ENCODE measurements around the gene FAR1.

Gene FAR1

DNA sequence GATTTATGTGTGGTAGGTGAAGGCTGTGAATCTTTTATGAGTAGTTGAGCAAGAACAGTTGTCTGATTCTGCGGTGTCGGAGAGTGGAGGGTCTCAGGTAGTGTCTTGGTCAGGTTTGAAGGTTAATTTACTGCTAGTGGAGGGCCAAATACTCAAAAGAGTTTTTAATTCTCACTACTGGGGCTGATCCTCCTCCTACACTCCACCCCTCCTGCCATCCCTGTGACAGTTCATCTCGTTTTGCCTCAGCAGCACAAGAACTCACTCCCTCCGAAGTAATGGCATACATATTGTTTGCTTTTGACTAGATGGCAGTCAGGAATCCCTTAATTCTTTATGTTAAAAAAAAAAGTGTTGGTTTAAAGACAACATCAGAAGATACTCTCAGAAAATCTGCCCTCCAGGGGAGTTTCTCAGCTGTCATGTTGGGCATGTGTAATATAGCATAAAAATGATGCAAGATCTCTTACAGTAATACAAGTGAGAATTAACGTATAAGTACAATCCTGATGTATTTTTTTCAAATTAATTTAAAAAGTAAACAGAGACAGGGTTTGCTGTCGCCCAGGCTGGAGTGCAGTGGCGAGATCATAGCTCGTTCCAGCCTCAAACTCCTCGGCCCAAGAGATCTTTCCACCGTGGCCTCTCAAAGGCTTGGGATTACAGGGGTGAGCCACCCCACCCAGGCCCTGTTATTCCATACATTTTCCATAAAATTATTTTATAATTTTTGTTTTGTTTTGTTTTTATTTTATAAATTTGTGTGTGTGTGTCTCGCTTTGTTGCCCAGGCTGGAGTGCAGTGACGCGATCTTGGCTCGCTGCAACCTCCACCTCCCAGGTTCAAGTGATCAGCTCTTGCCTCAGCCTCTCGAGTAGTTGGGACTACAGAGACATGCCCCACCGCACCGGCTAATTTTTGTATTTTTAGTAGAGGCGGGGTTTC, 1.3 kb downstream of the FAR1 start:
- DNase-seq (ENCODE audit: low read depth in 4 of 4, low spot score in 1 of 4) = no peak

GRCh38 chr11:13672576-13673210, 4.2 kb downstream of the FAR1 start:
- no peak for DNase-seq (ENCODE audit: low read depth in 4 of 4, low spot score in 1 of 4)

DNA sequence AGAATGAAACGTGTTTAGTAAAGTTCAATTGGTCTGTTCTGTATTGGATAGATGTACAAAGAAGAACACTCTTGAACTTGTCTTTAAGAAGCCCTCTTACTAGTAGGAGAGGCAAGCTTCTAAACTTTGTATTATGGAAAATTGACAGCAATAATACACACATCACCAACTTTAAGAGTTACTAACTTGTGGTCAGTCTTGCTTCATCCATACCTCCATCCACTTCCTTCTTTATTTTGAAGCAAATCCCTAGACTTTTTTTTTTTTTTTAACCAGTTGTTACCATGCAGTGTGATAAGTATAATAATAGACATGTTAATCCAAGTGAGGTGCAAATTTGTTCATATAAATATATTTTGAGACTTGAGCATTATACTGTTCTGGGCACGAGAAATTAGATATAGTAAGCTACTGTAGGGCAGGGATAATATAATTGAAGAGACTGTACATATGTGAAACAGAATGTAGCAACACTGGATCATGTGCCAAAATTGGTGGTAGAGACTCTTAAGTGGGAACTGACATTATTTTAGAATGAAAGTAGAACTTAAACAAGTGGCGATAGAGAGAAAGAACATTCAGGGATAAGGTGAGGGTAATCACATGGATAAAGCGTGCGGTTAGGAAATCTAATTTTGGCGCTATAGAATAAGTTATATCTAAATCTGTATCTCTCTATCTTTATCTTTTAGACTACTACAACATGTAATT, 6.5 kb downstream of the FAR1 start:
- no peak for DNase-seq (ENCODE audit: low read depth in 4 of 4, low spot score in 1 of 4)

DNA sequence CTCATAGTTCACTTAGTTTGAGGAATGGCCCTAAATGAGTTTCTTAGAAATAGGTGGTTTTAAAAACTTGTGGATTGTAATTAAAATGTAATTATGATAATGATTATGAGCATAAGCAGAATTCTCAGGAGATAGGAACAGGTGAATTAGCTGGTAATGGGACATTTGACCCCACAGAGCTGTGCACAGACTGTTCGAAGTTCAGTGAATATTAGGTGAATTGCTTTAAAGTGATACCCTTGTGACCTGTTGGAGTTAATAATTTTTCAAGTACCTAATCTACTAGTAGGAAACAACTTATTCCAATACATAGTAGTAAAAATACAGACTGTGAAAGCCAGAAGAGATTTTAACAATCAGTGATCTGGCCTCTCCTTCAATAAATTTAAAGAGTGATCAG, 8.1 kb downstream of the FAR1 start:
- no peak for DNase-seq (ENCODE audit: low read depth in 4 of 4, low spot score in 1 of 4)

GRCh38 chr11:13679768-13680167, 11.3 kb downstream of the FAR1 start:
- DNase-seq (ENCODE audit: low read depth in 4 of 4, low spot score in 1 of 4) = no peak

DNA sequence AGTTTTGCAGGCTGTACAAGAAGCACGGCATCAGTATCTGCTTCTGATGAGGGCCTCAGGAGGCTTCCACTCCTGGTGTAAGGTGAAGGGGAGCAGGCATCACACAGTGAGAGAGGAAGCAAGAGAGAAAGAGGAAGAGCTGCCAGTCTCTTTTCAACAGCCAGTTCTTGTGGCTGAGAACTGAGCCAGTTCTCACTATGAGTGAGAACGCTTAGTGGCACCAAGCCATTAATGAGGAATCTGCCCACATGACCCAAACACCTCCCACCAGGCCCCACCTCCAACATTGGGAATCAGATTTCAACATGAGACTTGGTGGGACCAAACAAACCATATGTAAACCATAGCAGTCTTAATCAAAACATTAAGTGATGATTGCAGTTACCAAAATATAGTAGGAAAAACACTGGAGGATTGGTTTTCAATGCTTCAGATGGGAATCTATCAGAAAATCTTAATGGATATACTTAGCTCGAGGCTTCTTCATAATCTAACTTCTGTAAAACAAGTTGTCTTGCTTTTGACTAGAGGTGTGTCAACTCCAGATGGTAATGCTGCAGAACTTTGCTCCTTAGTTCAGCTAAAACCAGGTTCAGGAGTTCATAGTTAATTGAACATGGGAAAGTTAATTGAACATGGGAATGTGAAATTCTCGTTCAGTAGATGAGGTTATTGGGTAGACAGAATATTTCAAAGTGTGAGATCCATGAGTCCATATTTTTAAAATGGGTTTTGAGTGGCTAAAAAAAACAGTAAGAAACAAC, 12.2 kb downstream of the FAR1 start:
- DNase-seq (ENCODE audit: low read depth in 4 of 4, low spot score in 1 of 4) = no peak

GRCh38 chr11:13681446-13681845, 13.0 kb downstream of the FAR1 start:
- DNase-seq (ENCODE audit: low read depth in 4 of 4, low spot score in 1 of 4) = no peak

DNA sequence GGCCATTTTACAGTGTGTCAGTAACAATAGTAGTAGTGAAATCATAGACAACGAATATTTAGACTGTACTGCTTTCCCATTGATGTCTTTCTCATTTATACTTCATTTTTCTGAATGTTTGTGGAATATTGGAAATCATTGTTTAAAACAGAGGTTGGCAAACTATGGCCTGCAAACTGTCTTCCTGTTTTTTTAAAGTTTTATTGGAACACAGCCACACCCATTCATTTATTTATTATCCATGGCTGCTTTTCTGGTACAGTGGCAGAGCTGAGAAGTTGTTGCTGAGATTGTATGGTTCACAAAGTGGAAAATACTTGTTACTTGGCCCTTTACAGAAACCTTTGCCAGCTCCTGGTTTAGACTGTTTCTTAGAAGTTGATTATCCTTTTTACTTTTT, 13.7 kb downstream of the FAR1 start:
- no peak for DNase-seq (ENCODE audit: low read depth in 4 of 4, low spot score in 1 of 4)

GRCh38 chr11:13685461-13686108, 17.1 kb downstream of the FAR1 start:
- no peak for DNase-seq (ENCODE audit: low read depth in 4 of 4, low spot score in 1 of 4)

GRCh38 chr11:13686776-13687175, 18.3 kb downstream of the FAR1 start:
- DNase-seq (ENCODE audit: low read depth in 4 of 4, low spot score in 1 of 4) = no peak

DNA sequence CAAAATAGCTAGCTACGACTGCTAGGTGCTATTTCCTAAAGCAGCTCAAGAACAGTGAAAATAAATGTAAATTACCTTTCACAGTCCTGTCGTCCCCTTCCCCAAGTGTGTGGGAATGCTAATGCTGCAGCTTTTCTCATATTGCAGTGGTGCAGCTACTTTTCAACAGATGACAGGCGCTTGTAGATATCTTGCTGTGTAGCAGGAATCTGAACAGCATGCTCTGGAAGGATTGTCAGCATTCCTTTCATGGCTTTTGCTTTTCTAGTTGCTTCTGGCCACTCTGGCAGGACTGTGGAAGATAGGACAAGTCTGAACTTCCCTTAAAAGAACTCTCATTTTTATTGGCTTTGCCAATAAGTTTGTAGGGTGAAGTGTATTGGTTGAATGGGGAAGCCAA, 18.8 kb downstream of the FAR1 start:
- DNase-seq (ENCODE audit: low read depth in 4 of 4, low spot score in 1 of 4) = no peak

GRCh38 chr11:13691286-13691899, 22.9 kb downstream of the FAR1 start:
- no peak for DNase-seq (ENCODE audit: low read depth in 4 of 4, low spot score in 1 of 4)

GRCh38 chr11:13692172-13692571, 23.7 kb downstream of the FAR1 start:
- no peak for DNase-seq (ENCODE audit: low read depth in 4 of 4, low spot score in 1 of 4)

DNA sequence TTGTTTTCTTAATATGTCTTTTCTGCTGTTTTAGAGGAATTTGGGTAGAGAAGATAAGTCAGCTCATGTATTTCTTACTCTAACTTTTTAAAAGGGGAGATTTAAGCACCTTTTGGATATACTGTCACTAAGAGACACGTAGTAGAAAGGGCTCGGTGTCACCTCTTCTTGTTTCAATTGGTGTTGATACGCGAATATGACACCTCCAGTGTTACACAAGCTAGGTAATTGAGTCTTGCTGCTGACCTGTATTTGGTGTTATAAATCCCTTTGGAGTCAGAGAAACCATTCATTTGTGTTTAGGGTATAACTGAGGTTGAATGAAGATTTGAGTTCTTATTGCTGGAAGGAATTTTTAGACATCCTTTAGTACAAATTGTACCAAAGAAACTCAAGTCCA, 25.6 kb downstream of the FAR1 start:
- no peak for DNase-seq (ENCODE audit: low read depth in 4 of 4, low spot score in 1 of 4)

GRCh38 chr11:13695886-13696285, 27.4 kb downstream of the FAR1 start:
- no peak for DNase-seq (ENCODE audit: low read depth in 4 of 4, low spot score in 1 of 4)

- DNase-seq (ENCODE audit: low read depth in 4 of 4, low spot score in 1 of 4) = no peak
Observed at GRCh38 chr11:13697710-13698109, 29.2 kb downstream of the FAR1 start.

GRCh38 chr11:13698132-13698531, 29.7 kb downstream of the FAR1 start:
- DNase-seq (ENCODE audit: low read depth in 4 of 4, low spot score in 1 of 4) = no peak

DNA sequence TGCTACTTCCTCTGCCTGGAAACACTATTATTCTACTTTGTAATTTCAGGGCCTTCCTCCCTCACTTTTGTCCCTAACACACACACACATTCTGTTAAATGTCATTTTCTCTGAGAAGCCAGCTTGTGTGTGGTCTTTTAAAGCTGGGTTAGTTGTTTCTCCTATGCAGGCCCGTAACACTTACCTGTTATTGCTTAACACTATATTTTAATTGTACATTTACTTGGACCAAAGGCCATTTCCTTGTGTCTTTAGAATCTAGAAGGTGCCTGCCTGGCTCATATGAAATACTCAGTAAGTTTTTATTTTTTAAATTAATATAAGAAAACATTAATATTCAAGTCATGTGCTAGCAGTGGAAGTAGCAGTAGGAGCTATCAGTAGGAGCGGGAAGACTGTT, 30.6 kb downstream of the FAR1 start:
- no peak for DNase-seq (ENCODE audit: low read depth in 4 of 4, low spot score in 1 of 4)

GRCh38 chr11:13699870-13700269, 31.4 kb downstream of the FAR1 start:
- no peak for DNase-seq (ENCODE audit: low read depth in 4 of 4, low spot score in 1 of 4)

DNA sequence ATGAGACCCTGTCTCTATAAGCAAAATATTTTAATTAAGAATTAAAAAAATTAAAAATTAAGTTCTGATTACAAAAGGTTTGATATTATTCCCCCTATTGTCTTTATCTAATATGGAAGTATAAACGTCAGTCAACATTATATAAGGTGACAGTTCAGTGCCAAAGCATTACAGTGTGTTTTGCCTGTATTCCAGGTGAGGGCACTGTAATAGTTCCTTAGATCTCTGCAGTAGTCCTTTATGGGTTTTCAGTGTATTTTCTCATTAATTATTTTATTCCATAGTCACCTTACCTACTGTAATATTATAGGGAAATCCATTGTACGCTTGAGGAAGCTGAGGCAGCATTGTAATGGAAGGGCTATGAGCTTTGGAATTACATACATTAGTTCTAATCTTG, 33.0 kb downstream of the FAR1 start:
- no peak for DNase-seq (ENCODE audit: low read depth in 4 of 4, low spot score in 1 of 4)
